NCI-H1092 (cell line): ENCODE results near the gene CEP41.
A peak's percentile ranks its signal among the peaks of the same experiment; 100 is the strongest.
"Not testable (repeated sequence)": the region's sequence is repeated elsewhere in the genome, so short reads cannot be mapped to it uniquely, and the experiment has no call there.

Source experiments
- DNase-seq: peaks from one replicate; lab custom pipeline; 2025; lab: John Stamatoyannopoulos, UW

The CEP41 gene

GRCh38 chr7:130461272-130461671 lies 20.5 kb upstream of the CEP41 start:
- no peak for DNase-seq

GRCh38 chr7:130458257-130458656 lies 17.4 kb upstream of the CEP41 start:
- DNase-seq = no peak

GRCh38 chr7:130454959-130455358 lies 14.1 kb upstream of the CEP41 start:
- no peak for DNase-seq

GRCh38 chr7:130452951-130453350 lies 12.1 kb upstream of the CEP41 start:
- no peak for DNase-seq

GRCh38 chr7:130451344-130451743 lies 10.5 kb upstream of the CEP41 start:
- DNase-seq = not testable (repeated sequence)

- DNase-seq = no peak
Observed at GRCh38 chr7:130446259-130446658, 5.4 kb upstream of the CEP41 start.

GRCh38 chr7:130444751-130445407 lies 4.1 kb upstream of the CEP41 start:
- DNase-seq = no peak

GRCh38 chr7:130444234-130444633 lies 3.4 kb upstream of the CEP41 start:
- no peak for DNase-seq

GRCh38 chr7:130442601-130443000 lies 1.8 kb upstream of the CEP41 start:
- no peak for DNase-seq

- peak; percentile 97 for DNase-seq
Observed at GRCh38 chr7:130441408-130441869, 623 bp upstream of the CEP41 start.

GRCh38 chr7:130436253-130436652 lies 4.6 kb downstream of the CEP41 start:
- DNase-seq = no peak

- DNase-seq = no peak
Observed at GRCh38 chr7:130435311-130435854, 5.4 kb downstream of the CEP41 start.

- DNase-seq = no peak
Observed at GRCh38 chr7:130433301-130433700, 7.5 kb downstream of the CEP41 start.

- DNase-seq = no peak
Observed at GRCh38 chr7:130432886-130433285, 7.9 kb downstream of the CEP41 start.

- peak; percentile 77 for DNase-seq
Observed at GRCh38 chr7:130430841-130431666, 9.8 kb downstream of the CEP41 start.

GRCh38 chr7:130430115-130430514 lies 10.7 kb downstream of the CEP41 start:
- DNase-seq = no peak

GRCh38 chr7:130429019-130429418 lies 11.8 kb downstream of the CEP41 start:
- no peak for DNase-seq

- DNase-seq = no peak
Observed at GRCh38 chr7:130426564-130426963, 14.3 kb downstream of the CEP41 start.

GRCh38 chr7:130425796-130426195 lies 15.0 kb downstream of the CEP41 start:
- DNase-seq = no peak

GRCh38 chr7:130423501-130424037 lies 17.2 kb downstream of the CEP41 start:
- DNase-seq = no peak

- peak; percentile 85 for DNase-seq
Observed at GRCh38 chr7:130421684-130422083, 19.1 kb downstream of the CEP41 start.

- no peak for DNase-seq
Observed at GRCh38 chr7:130420943-130421578, 19.8 kb downstream of the CEP41 start.
